ENCODE results near the gene PDK2.

Gene PDK2

GRCh38 chr17:50120475-50121253 is 25.5 kb downstream of the PDK2 start:
- H3K4me3 ChIP-seq (replicated peaks; ENCODE audit: low read depth, low read length): no peak overlapping the region
- TF ChIP-seq CTCF (IDR thresholded peaks at IDR 0.05; ENCODE audit: low read length, missing control alignments): no peak
- DNase-seq (ENCODE audit: low read depth): no peak

DNA sequence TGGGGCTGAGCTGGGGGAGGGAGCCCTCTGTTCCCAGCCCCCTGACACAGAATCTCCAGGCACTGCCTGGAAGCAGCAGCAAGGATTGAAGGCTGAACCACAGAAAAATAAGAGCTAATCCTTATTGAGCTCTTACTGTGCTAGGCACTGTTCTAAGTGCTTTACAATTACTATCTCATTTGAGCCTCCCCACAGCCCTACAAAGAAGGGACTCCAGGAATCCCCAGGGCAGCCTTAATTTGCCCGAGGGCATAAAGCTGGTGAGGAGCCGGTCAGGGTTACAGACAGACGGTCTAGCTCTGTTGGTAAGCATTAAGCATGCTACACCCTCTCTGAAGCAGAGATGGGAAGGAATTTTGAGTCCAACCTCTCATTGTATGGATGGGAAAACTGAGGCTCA is 27.8 kb downstream of the PDK2 start:
- H3K4me3 ChIP-seq (replicated peaks; ENCODE audit: low read depth, low read length): no peak overlapping the region
- no peak for TF ChIP-seq CTCF (IDR thresholded peaks at IDR 0.05; ENCODE audit: low read length, missing control alignments)
- DNase-seq (ENCODE audit: low read depth): no peak

DNA sequence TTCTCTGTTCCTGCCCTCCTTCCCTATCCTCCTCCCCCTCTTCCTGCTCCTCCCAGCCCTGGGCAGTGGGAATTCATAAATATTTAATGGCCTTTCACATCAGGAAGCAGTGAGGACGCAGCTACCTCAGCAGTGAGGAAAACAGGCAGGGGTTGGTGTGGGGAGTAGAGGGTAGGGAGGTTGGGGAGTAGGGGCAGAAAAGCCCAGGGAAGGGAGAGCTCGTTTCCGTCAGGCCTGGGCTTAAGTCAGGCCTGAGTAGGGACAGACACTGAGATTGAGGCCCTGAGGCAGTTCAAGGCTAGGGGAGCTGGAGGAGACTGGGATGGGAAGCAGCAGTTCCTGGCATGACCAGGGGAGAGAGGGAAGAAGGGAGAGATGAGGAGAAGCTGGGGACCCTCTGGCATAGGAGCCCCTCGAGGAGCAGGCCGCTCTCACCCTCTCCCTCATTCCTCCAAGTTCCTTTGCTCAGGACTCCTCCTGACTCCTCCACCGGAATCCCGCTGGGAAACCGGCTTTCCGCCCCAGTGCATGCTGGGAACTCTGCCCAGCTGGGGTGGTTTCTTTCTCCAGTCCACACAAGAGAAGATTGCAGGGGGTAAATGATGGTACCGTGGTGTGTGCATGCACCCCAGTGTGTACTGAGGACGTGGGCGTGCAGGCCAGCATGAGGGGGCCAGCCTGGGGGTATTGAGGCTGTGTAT is 28.6 kb downstream of the PDK2 start:
- no peak for DNase-seq (ENCODE audit: low read depth)
- H3K4me3 ChIP-seq (replicated peaks; ENCODE audit: low read depth, low read length): no peak overlapping the region
- no peak for TF ChIP-seq CTCF (IDR thresholded peaks at IDR 0.05; ENCODE audit: low read length, missing control alignments)

DNA sequence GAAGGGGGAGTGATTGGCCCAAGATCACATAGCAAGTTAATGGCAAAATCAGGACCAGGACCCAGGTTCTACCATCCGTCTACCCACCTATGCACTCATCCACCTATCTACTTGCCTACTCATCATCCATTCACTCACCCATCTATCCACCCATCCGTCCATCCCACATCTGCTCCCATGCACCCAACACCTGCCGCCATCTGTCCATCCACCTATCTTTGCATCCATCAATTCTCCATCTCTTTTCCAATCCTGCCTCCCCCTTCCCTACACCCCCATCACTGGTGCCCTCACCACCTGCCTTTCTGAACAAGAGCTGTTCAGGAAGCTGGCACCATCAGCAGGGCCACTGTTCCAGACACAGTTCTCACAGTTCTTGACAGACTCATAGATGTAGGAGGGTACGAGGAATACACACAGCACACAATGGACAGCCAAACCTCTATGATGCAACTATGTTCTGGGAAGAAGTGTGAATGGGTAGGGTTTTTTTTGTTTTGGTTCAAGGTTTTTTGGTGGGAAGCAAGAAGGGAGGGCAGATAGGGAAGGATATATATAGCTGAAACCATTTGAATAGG is 30.4 kb downstream of the PDK2 start:
- TF ChIP-seq CTCF (IDR thresholded peaks at IDR 0.05; ENCODE audit: low read length, missing control alignments): no peak
- H3K4me3 ChIP-seq (replicated peaks; ENCODE audit: low read depth, low read length): no peak overlapping the region
- DNase-seq (ENCODE audit: low read depth): peak; percentile 80

- H3K4me3 ChIP-seq (replicated peaks; ENCODE audit: low read depth, low read length): no peak overlapping the region
- TF ChIP-seq CTCF (IDR thresholded peaks at IDR 0.05; ENCODE audit: low read length, missing control alignments): no peak
- peak; percentile 40 for DNase-seq (ENCODE audit: low read depth)
Observed at GRCh38 chr17:50127697-50128361, 32.7 kb downstream of the PDK2 start.

GRCh38 chr17:50128441-50129352 is 33.5 kb downstream of the PDK2 start:
- DNase-seq (ENCODE audit: low read depth): peak; percentile 38
- peak overlapping the region; percentile 57 for H3K4me3 ChIP-seq (replicated peaks; ENCODE audit: low read depth, low read length)
- TF ChIP-seq CTCF (IDR thresholded peaks at IDR 0.05; ENCODE audit: low read length, missing control alignments): no peak
